Nephron (organoid): ENCODE data around the gene RAPGEF1.

Source experiments
- H3K27ac Mint-ChIP-seq, 3 experiments: 2 replicates each; pipeline ENCODE4 v1.8.0; 2020; ENCODE audit warnings: mixed read lengths in 3 of 3, mild to moderate bottlenecking in 2 of 3, moderate library complexity in 1 of 3
- H3K27me3 Mint-ChIP-seq: 2 replicates; pipeline ENCODE4 v1.8.0; 2021; ENCODE audit warnings: low read depth, mild to moderate bottlenecking, moderate library complexity, mixed read lengths
- H3K36me3 Mint-ChIP-seq: 2 replicates; pipeline ENCODE4 v1.8.0; 2020; ENCODE audit warnings: low read depth, mixed read lengths
- H3K4me1 Mint-ChIP-seq: 2 replicates; pipeline ENCODE4 v1.8.0; 2020; ENCODE audit warnings: mixed read lengths
- H3K4me3 Mint-ChIP-seq, 3 experiments: 2 replicates each; pipeline ENCODE4 v1.8.0; 2020; ENCODE audit warnings: mild to moderate bottlenecking in 3 of 3, mixed read lengths in 3 of 3, moderate library complexity in 2 of 3
- H3K9me3 Mint-ChIP-seq: 2 replicates; pipeline ENCODE4 v1.8.0; 2020; ENCODE audit warnings: mixed read lengths
- CTCF ChIP-seq, 3 experiments: fragments of 200-600 bp; sonication (generic); IDR thresholded peaks; one replicate each; pipeline ENCODE4 v1.5.0; 2021; ENCODE audit warnings: antibody characterized with exemption in 3 of 3; ENCODE audit not compliant: unreplicated experiment in 3 of 3

RAPGEF1 gene

DNA sequence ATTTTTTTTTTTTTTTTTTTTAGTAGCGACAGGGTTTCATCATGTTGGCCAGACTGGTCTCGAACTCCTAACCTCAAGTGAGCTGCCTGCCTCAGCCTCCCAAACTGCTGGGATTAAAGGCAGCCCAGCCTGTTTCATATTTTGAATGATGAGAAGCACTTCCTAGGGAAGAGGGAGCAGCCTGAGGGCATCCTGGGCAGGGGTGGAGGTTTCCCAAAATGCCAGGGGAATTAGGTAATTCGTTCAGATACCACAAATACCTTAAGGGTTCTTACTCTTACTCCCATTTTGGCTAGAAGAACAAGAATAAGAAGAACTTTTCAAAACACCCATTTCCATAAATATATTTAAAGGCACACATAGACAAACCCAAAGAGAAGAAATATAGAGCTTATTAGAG, 29.5 kb upstream of the RAPGEF1 start:
- H3K9me3 Mint-ChIP-seq, result peaks cover 2% of the 10 kb centered on the region
- H3K27me3 Mint-ChIP-seq, result peaks cover 65% of the 10 kb centered on the region
- TF ChIP-seq CTCF (IDR thresholded peaks at IDR 0.05; ENCODE audit: unreplicated experiment in 3 of 3), result no peak

GRCh38 chr9:131764568-131764967, 24.7 kb upstream of the RAPGEF1 start:
- Mint-ChIP-seq H3K4me3 (no peak overlapping the region), H3K9me3 (no peaks in the 10 kb centered on the region), H3K36me3 (no peaks in the 10 kb centered on the region), H3K4me1 (no peaks in the 10 kb centered on the region), H3K27ac (no peak overlapping the region), H3K27me3 (peaks cover 41% of the 10 kb centered on the region)
- TF ChIP-seq CTCF (IDR thresholded peaks at IDR 0.05; ENCODE audit: unreplicated experiment in 3 of 3), result no peak

More for the DNA sequence above, 29.5 kb upstream of the RAPGEF1 start:
- no peak overlapping the region for H3K4me3 Mint-ChIP-seq
- no peaks in the 10 kb centered on the region for H3K36me3 Mint-ChIP-seq
- no peaks in the 10 kb centered on the region for H3K4me1 Mint-ChIP-seq
- H3K27ac Mint-ChIP-seq, result no peak overlapping the region

- TF ChIP-seq CTCF (IDR thresholded peaks at IDR 0.05; ENCODE audit: unreplicated experiment in 3 of 3), result peak; percentile 94 to 98 (median 97)
- H3K36me3 Mint-ChIP-seq, result no peaks in the 10 kb centered on the region
- H3K4me1 Mint-ChIP-seq, result no peaks in the 10 kb centered on the region
- peaks cover 48% of the 10 kb centered on the region for H3K27me3 Mint-ChIP-seq
- no peak overlapping the region for H3K27ac Mint-ChIP-seq
- no peaks in the 10 kb centered on the region for H3K9me3 Mint-ChIP-seq
- H3K4me3 Mint-ChIP-seq, result no peak overlapping the region
These were observed 22.6 kb upstream of the RAPGEF1 start for GRCh38 chr9:131762356-131762932.

GRCh38 chr9:131759017-131759647, 19.3 kb upstream of the RAPGEF1 start:
- H3K36me3 Mint-ChIP-seq, result no peaks in the 10 kb centered on the region
- peaks cover 40% of the 10 kb centered on the region for H3K27me3 Mint-ChIP-seq
- H3K4me1 Mint-ChIP-seq, result peaks cover 5% of the 10 kb centered on the region
- no peaks in the 10 kb centered on the region for H3K9me3 Mint-ChIP-seq
- TF ChIP-seq CTCF (IDR thresholded peaks at IDR 0.05; ENCODE audit: unreplicated experiment in 3 of 3), result no peak
- no peak overlapping the region for H3K4me3 Mint-ChIP-seq
- no peak overlapping the region for H3K27ac Mint-ChIP-seq

DNA sequence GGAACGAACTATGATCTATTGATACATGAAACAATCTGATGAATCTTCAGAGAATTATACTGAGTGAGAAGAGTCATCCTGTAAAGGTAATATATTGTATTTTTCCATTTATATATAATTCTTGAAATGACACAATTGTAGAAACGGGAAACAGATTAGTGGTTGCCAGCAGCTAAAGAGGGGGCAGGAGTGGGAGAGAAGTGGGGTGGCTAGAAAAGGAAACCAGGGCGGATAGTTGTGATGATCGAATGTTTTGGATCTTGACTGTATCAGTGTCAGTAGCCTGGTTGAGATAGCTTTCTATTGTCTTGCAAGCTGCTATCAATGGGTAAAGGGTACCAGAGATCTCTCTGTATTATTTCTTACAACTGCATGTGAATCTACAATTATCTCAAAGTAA, 17.7 kb upstream of the RAPGEF1 start:
- Mint-ChIP-seq H3K4me1 (peaks cover 5% of the 10 kb centered on the region), H3K27ac (no peak overlapping the region), H3K4me3 (no peak overlapping the region), H3K9me3 (no peaks in the 10 kb centered on the region), H3K36me3 (no peaks in the 10 kb centered on the region), H3K27me3 (peaks cover 40% of the 10 kb centered on the region)
- no peak for TF ChIP-seq CTCF (IDR thresholded peaks at IDR 0.05; ENCODE audit: unreplicated experiment in 3 of 3)
